Gastrocnemius medialis (tissue), 4 donors: Measurements from ENCODE around the gene TADA2A. TPM values are rescaled to one million over a fixed set of nuclear protein-coding genes. Genes with fewer than 3 reads are reported as not detected.

ENCODE experiments used
- ATAC-seq, 2 donors: fragments of 150-250 bp; one replicate each; pipeline ENCODE4 v1.9.1; 2016
- DNase-seq, 2 donors: peaks; one replicate each; pipeline ENCODE4 v3.0.0-alpha.2; 2019
- H3K27ac ChIP-seq, 4 donors: fragments of 200-600 bp; sonication (generic); 1 replicate in 1 of 4; 2 replicates in 3 of 4; pipeline ENCODE4 v1.5.1; 2016 to 2018; ENCODE audit warnings: mild to moderate bottlenecking in 2 of 4, moderate library complexity in 1 of 4
- H3K27me3 ChIP-seq, 3 donors: fragments of 200-600 bp; sonication (generic) in 2 of 3; 1 replicate in 1 of 3; 2 replicates in 2 of 3; pipeline versions ENCODE4 v1.5.1 to v1.6.0; 2016 to 2019; ENCODE audit warnings: mild to moderate bottlenecking in 1 of 3, moderate library complexity in 1 of 3
- H3K36me3 ChIP-seq, 2 donors: fragments of 200-600 bp; sonication (generic) in 1 of 2; one replicate each; pipeline ENCODE4 v1.5.1; 2017 to 2018
- H3K4me1 ChIP-seq, 2 donors: fragments of 200-600 bp; sonication (generic) in 1 of 2; one replicate each; pipeline ENCODE4 v1.5.1; 2016 to 2017; ENCODE audit warnings: mild to moderate bottlenecking in 2 of 2
- H3K4me3 ChIP-seq, 4 donors: fragments of 200-600 bp; sonication (generic) in 3 of 4; 1 replicate in 1 of 4; 2 replicates in 3 of 4; pipeline ENCODE4 v1.5.1; 2016 to 2019; ENCODE audit warnings: mild to moderate bottlenecking in 2 of 4
- H3K9me3 ChIP-seq, 3 donors: fragments of 200-600 bp; sonication (generic) in 2 of 3; 1 replicate in 1 of 3; 2 replicates in 2 of 3; pipeline ENCODE4 v1.5.1; 2016 to 2019
- CTCF ChIP-seq, 5 experiments: fragments of 450-650 bp in 3 of 5; fragments of 200-600 bp in 2 of 5; sonication (generic) in 2 of 5; IDR thresholded peaks in 4 of 5; conservative IDR thresholded peaks in 1 of 5; 1 replicate in 4 of 5; 2 replicates in 1 of 5; pipeline ENCODE4 v1.5.1; 2016 to 2019; ENCODE audit warnings: antibody characterized with exemption in 5 of 5, mild to moderate bottlenecking in 3 of 5, moderate library complexity in 3 of 5
- POLR2A ChIP-seq, 2 donors: fragments of 450-650 bp; IDR thresholded peaks; one replicate each; pipeline ENCODE4 v1.6.1; 2017; ENCODE audit warnings: antibody characterized with exemption in 2 of 2, mild to moderate bottlenecking in 2 of 2, moderate library complexity in 2 of 2
- in situ Hi-C, 4 donors: fragments of 200-750 bp; cut with MboI; loops; one replicate each; pipeline versions ENCODE4 v1.15.0 to v1.8.0; 2017; ENCODE audit warnings: low sequenced_read_pairs in 4 of 4
- intact Hi-C: fragments of 100-400 bp; cut with DNase I; formaldehyde crosslinking; loops from one replicate; pipeline ENCODE4 v1.15.1; 2023; ENCODE audit warnings: low total_unique reads
- total RNA-seq, 4 donors: library from RNA; depleted of rRNA; stranded (reverse); fragments of >200 nt; gene quantifications; one replicate each; pipeline versions ENCODE4 v1.1.0 to v1.2.3, GENCODE V29; 2016

TADA2A gene
- total RNA-seq, 4 donors from 2014 or later: 9.7 to 18.4 (median 14.8) TPM

GRCh38 chr17:37375706-37376105 is 31.0 kb upstream of the TADA2A start, which contains the start of gene C17orf78:
C17orf78 (plus strand) TSS chr17:37375985; CDS start chr17:37376093, 108 bp downstream.
- ATAC-seq: no peak
- H3K27ac ChIP-seq: no peak within 1 kb of the TSS
- TF ChIP-seq CTCF (IDR thresholded peaks at IDR 0.05 in 4 of 5, conservative IDR thresholded peaks at IDR 0.05 in 1 of 5) (no peak), POLR2A (IDR thresholded peaks at IDR 0.05) (no peak)
- no peak for DNase-seq
- no peaks in the 10 kb centered on the region for H3K36me3 ChIP-seq
- intact Hi-C loops: no loop called here
- H3K9me3 ChIP-seq: no peaks in the 10 kb centered on the region
- no peaks in the 10 kb centered on the region for H3K27me3 ChIP-seq
- in situ Hi-C loops: no loop called here
- no peaks in the 10 kb centered on the region for H3K4me1 ChIP-seq
- H3K4me3 ChIP-seq: no peak within 1 kb of the TSS

GRCh38 chr17:37382056-37382455 is 24.6 kb upstream of the TADA2A start:
- no peaks in the 10 kb centered on the region for H3K27me3 ChIP-seq
- in situ Hi-C loops: no loop called here
- TF ChIP-seq POLR2A (IDR thresholded peaks at IDR 0.05): no peak
- TF ChIP-seq CTCF (IDR thresholded peaks at IDR 0.05 in 4 of 5, conservative IDR thresholded peaks at IDR 0.05 in 1 of 5): no peak
- H3K4me3 ChIP-seq: no peak overlapping the region
- H3K36me3 ChIP-seq: no peaks in the 10 kb centered on the region
- H3K4me1 ChIP-seq: no peaks in the 10 kb centered on the region
- ATAC-seq: no peak
- no peak for DNase-seq
- intact Hi-C loops: no loop called here
- no peaks in the 10 kb centered on the region for H3K9me3 ChIP-seq
- no peak overlapping the region for H3K27ac ChIP-seq

GRCh38 chr17:37384560-37385149 is 22.0 kb upstream of the TADA2A start:
- DNase-seq (no peak), ATAC-seq (no peak)
- Histone ChIP-seq H3K4me1 (no peaks in the 10 kb centered on the region), H3K36me3 (no peaks in the 10 kb centered on the region), H3K4me3 (no peak overlapping the region), H3K27me3 (no peaks in the 10 kb centered on the region), H3K9me3 (no peaks in the 10 kb centered on the region), H3K27ac (no peak overlapping the region)
- no peak for TF ChIP-seq CTCF (IDR thresholded peaks at IDR 0.05 in 4 of 5, conservative IDR thresholded peaks at IDR 0.05 in 1 of 5)
- TF ChIP-seq POLR2A (IDR thresholded peaks at IDR 0.05): no peak
- in situ Hi-C loops (no loop called here), intact Hi-C loops (no loop called here)

GRCh38 chr17:37385474-37385990 is 21.2 kb upstream of the TADA2A start:
- no peak overlapping the region for H3K27ac ChIP-seq
- no peak overlapping the region for H3K4me3 ChIP-seq
- no peaks in the 10 kb centered on the region for H3K27me3 ChIP-seq
- in situ Hi-C loops (no loop called here), intact Hi-C loops (no loop called here)
- H3K36me3 ChIP-seq: no peaks in the 10 kb centered on the region
- no peaks in the 10 kb centered on the region for H3K4me1 ChIP-seq
- no peaks in the 10 kb centered on the region for H3K9me3 ChIP-seq
- no peak for TF ChIP-seq CTCF (IDR thresholded peaks at IDR 0.05 in 4 of 5, conservative IDR thresholded peaks at IDR 0.05 in 1 of 5)
- no peak for TF ChIP-seq POLR2A (IDR thresholded peaks at IDR 0.05)
- no peak for DNase-seq
- no peak for ATAC-seq

GRCh38 chr17:37386462-37386861 is 20.2 kb upstream of the TADA2A start:
- ATAC-seq (no peak), DNase-seq (no peak)
- intact Hi-C loops (no loop called here), in situ Hi-C loops (no loop called here)
- Histone ChIP-seq H3K27me3 (no peaks in the 10 kb centered on the region), H3K27ac (no peak overlapping the region), H3K9me3 (no peaks in the 10 kb centered on the region), H3K36me3 (no peaks in the 10 kb centered on the region), H3K4me3 (no peak overlapping the region), H3K4me1 (no peaks in the 10 kb centered on the region)
- TF ChIP-seq CTCF (IDR thresholded peaks at IDR 0.05 in 4 of 5, conservative IDR thresholded peaks at IDR 0.05 in 1 of 5) (no peak), POLR2A (IDR thresholded peaks at IDR 0.05) (no peak)
